GM23248 (cell line): ENCODE results near the gene GALNT16.

Experiments used
- EZH2 ChIP-seq: fragments of 200-600 bp; sonication (generic); IDR thresholded peaks from 2 replicates; pipeline ENCODE4 v1.6.1; 2018; ENCODE audit warnings: antibody characterized with exemption, mild to moderate bottlenecking; ENCODE audit not compliant: insufficient read depth, poor library complexity, severe bottlenecking
- EZH2phosphoT487 ChIP-seq: fragments of 200-600 bp; sonication (generic); IDR thresholded peaks from 2 replicates; pipeline ENCODE4 v1.6.1; 2018; ENCODE audit warnings: antibody characterized with exemption, moderate library complexity, mild to moderate bottlenecking, low read depth; ENCODE audit not compliant: insufficient read depth

DNA sequence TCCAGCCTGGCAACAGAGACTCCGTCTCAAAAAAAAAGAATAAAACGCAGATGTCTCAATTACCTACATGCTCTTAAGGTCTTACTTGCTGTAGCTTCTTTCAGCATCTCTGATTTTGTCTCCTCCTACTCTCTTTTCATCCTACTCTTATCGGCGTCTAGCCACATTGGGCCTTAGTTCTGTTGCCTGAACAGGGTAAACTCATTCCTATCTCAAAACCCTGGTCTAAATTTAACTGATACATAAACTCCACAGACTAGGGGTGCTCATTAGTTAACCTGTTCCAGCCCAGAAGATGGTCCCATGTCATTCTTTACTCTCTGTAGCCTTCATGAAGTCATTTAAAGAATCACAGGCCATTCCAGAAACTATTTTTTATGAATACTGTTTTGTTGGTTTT is 35.0 kb upstream of the GALNT16 start:
- TF ChIP-seq EZH2: no peak
- no peak for TF ChIP-seq EZH2phosphoT487
